ENCODE results near the gene ACOX1.

ACOX1 gene

GRCh38 chr17:76008630-76009425 lies 29.9 kb upstream of the ACOX1 start:
- DNase-seq (ENCODE audit: low spot score): no peak

GRCh38 chr17:76008208-76008607 lies 29.2 kb upstream of the ACOX1 start:
- DNase-seq (ENCODE audit: low spot score): no peak

GRCh38 chr17:76007850-76008165 lies 28.8 kb upstream of the ACOX1 start:
- DNase-seq (ENCODE audit: low spot score): no peak

- no peak for DNase-seq (ENCODE audit: low spot score)
These were observed 28.3 kb upstream of the ACOX1 start for GRCh38 chr17:76007131-76007849.

GRCh38 chr17:76005263-76006149 lies 26.5 kb upstream of the ACOX1 start:
- DNase-seq (ENCODE audit: low spot score): peak; percentile 34

- DNase-seq (ENCODE audit: low spot score): peak; percentile 35
These were observed 25.8 kb upstream of the ACOX1 start for GRCh38 chr17:76004750-76005262.

GRCh38 chr17:76003915-76004314 lies 24.9 kb upstream of the ACOX1 start:
- no peak for DNase-seq (ENCODE audit: low spot score)

- no peak for DNase-seq (ENCODE audit: low spot score)
These were observed 23.1 kb upstream of the ACOX1 start for GRCh38 chr17:76002100-76002499.

GRCh38 chr17:76000755-76001521 lies 22.0 kb upstream of the ACOX1 start, which contains the start of gene CDK3:
TSS of gene CDK3 (plus strand) at chr17:76000855. CDS start at chr17:76001426, 571 bp downstream.
- no peak for DNase-seq (ENCODE audit: low spot score)

- DNase-seq (ENCODE audit: low spot score): no peak
These were observed 21.2 kb upstream of the ACOX1 start for GRCh38 chr17:76000016-76000754.

GRCh38 chr17:75998327-75998795 lies 19.4 kb upstream of the ACOX1 start:
- no peak for DNase-seq (ENCODE audit: low spot score)

- DNase-seq (ENCODE audit: low spot score): no peak
These were observed 18.0 kb upstream of the ACOX1 start for GRCh38 chr17:75996665-75997590.

- DNase-seq (ENCODE audit: low spot score): no peak
These were observed 16.5 kb upstream of the ACOX1 start for GRCh38 chr17:75995385-75995925.

GRCh38 chr17:75994802-75995370 lies 15.9 kb upstream of the ACOX1 start:
- no peak for DNase-seq (ENCODE audit: low spot score)

- DNase-seq (ENCODE audit: low spot score): no peak
These were observed 12.4 kb upstream of the ACOX1 start for GRCh38 chr17:75991396-75991795.

- no peak for DNase-seq (ENCODE audit: low spot score)
These were observed 8.1 kb upstream of the ACOX1 start for GRCh38 chr17:75987041-75987440.

- no peak for DNase-seq (ENCODE audit: low spot score)
These were observed 7.0 kb upstream of the ACOX1 start for GRCh38 chr17:75985986-75986385.

- DNase-seq (ENCODE audit: low spot score): no peak
These were observed 4.7 kb upstream of the ACOX1 start for GRCh38 chr17:75983501-75984181.
